Putamen (tissue), 1 donor: Measurements from ENCODE around the gene CHD3.

Source experiments
- DNase-seq: peaks from one replicate; pipeline ENCODE4 v3.0.0-alpha.2; 2016; ENCODE audit warnings: low spot score

Gene CHD3

GRCh38 chr17:7888184-7888920 is at the start of gene CHD3:
TSS of gene CHD3 (plus strand) at chr17:7888789. CDS start at chr17:7889001, 212 bp downstream.
- DNase-seq: no peak

GRCh38 chr17:7839190-7839875 is 49.3 kb upstream of the CHD3 start:
- no peak for DNase-seq

- no peak for DNase-seq
Measured at GRCh38 chr17:7839876-7840261, 48.7 kb upstream of the CHD3 start.

- DNase-seq: no peak
Measured at GRCh38 chr17:7840441-7840840, 48.1 kb upstream of the CHD3 start.

- no peak for DNase-seq
Measured at GRCh38 chr17:7840875-7841274, 47.7 kb upstream of the CHD3 start.

- peak; percentile 81 for DNase-seq
Measured at GRCh38 chr17:7841396-7841914, 47.1 kb upstream of the CHD3 start.

GRCh38 chr17:7841915-7842379 is 46.6 kb upstream of the CHD3 start:
- peak; percentile 90 for DNase-seq

GRCh38 chr17:7842380-7843256 is 46.0 kb upstream of the CHD3 start:
- DNase-seq: peak; percentile 53

- no peak for DNase-seq
Measured at GRCh38 chr17:7843257-7843535, 45.4 kb upstream of the CHD3 start.

- DNase-seq: peak; percentile 73
Measured at GRCh38 chr17:7843536-7844291, 44.9 kb upstream of the CHD3 start.

GRCh38 chr17:7844292-7845154 is 44.1 kb upstream of the CHD3 start:
- peak; percentile 95 for DNase-seq

GRCh38 chr17:7845359-7846062 is 43.1 kb upstream of the CHD3 start:
- no peak for DNase-seq

GRCh38 chr17:7846063-7846735 is 42.4 kb upstream of the CHD3 start:
- DNase-seq: no peak

GRCh38 chr17:7846765-7847661 is 41.6 kb upstream of the CHD3 start:
- no peak for DNase-seq

- DNase-seq: no peak
Measured at GRCh38 chr17:7848131-7848579, 40.4 kb upstream of the CHD3 start.

- DNase-seq: no peak
Measured at GRCh38 chr17:7848739-7849129, 39.9 kb upstream of the CHD3 start.

- DNase-seq: no peak
Measured at GRCh38 chr17:7849130-7849750, 39.3 kb upstream of the CHD3 start.
